Fibroblast of lung (primary cell): ENCODE data around the gene PTOV1. TPM values are rescaled to one million over a fixed set of nuclear protein-coding genes. Genes with fewer than 3 reads are reported as not detected.

Source experiments
- DNase-seq, 2 donors: peaks; one replicate each; pipeline versions ENCODE4 v3.0.0 to v3.0.0-alpha.2; 2010; ENCODE audit warnings: low read depth in 2 of 2
- H2AFZ ChIP-seq: 2 replicates; pipeline ENCODE4 v1.5.1; 2012; ENCODE audit warnings: low read length, control low read depth, inconsistent platforms
- H3K27ac ChIP-seq: 2 replicates; pipeline ENCODE4 v1.5.1; 2011; ENCODE audit warnings: low read length, control low read depth; ENCODE audit not compliant: insufficient read depth
- H3K27me3 ChIP-seq: 2 replicates; pipeline ENCODE4 v1.5.1; 2011; ENCODE audit warnings: mild to moderate bottlenecking, low read length; ENCODE audit not compliant: control insufficient read depth, insufficient read depth
- H3K36me3 ChIP-seq: 2 replicates; pipeline ENCODE4 v1.5.1; 2011; ENCODE audit warnings: low read length; ENCODE audit not compliant: control insufficient read depth, insufficient read depth
- H3K4me1 ChIP-seq: 2 replicates; pipeline ENCODE4 v1.5.1; 2011; ENCODE audit warnings: low read length; ENCODE audit not compliant: control insufficient read depth, insufficient read depth; ENCODE audit errors: extremely low read depth
- H3K4me2 ChIP-seq: 2 replicates; pipeline ENCODE4 v1.5.1; 2011; ENCODE audit warnings: low read length, control low read depth; ENCODE audit not compliant: insufficient read depth; ENCODE audit errors: extremely low read depth
- H3K4me3 ChIP-seq, 4 experiments: fragments of 200-600 bp in 1 of 4; sonication (generic) in 1 of 4; replicated peaks in 1 of 4; 2 replicates each; pipeline ENCODE4 v1.5.1; 2011 to 2016; ENCODE audit warnings: low read length in 4 of 4, low read depth in 3 of 4, mild to moderate bottlenecking in 3 of 4, control low read depth in 2 of 4, inconsistent platforms in 1 of 4, mixed read lengths in 1 of 4; ENCODE audit not compliant: insufficient read depth in 1 of 4; ENCODE audit errors: control extremely low read depth in 1 of 4
- H3K79me2 ChIP-seq: 2 replicates; pipeline ENCODE4 v1.5.1; 2012; ENCODE audit warnings: mild to moderate bottlenecking, low read length, inconsistent platforms; ENCODE audit not compliant: control insufficient read depth, insufficient read depth
- H3K9ac ChIP-seq: 2 replicates; pipeline ENCODE4 v1.5.1; 2011; ENCODE audit warnings: mild to moderate bottlenecking, low read length, control low read depth; ENCODE audit not compliant: insufficient read depth
- H3K9me3 ChIP-seq: 2 replicates; pipeline ENCODE4 v1.5.1; 2012; ENCODE audit warnings: low read depth, low read length; ENCODE audit not compliant: control insufficient read depth, insufficient read depth
- H4K20me1 ChIP-seq: 2 replicates; pipeline ENCODE4 v1.5.1; 2011; ENCODE audit warnings: low read length; ENCODE audit not compliant: control insufficient read depth, insufficient read depth; ENCODE audit errors: extremely low read depth
- EZH2 ChIP-seq: IDR thresholded peaks from 2 replicates; pipeline ENCODE4 v1.5.1; 2012; ENCODE audit warnings: low read length, control low read depth, mild to moderate bottlenecking; ENCODE audit errors: missing control alignments
- polyA plus RNA-seq, 2 donors: library from polyadenylated mRNA; depleted of rRNA in 1 of 2; stranded (reverse) in 1 of 2; unstranded in 1 of 2; fragments of >200 nt; gene quantifications; 2 replicates each; pipeline ENCODE4 v1.2.1, GENCODE V29; 2011 to 2012; ENCODE audit warnings: missing spikeins in 1 of 2
- total RNA-seq: library from RNA; depleted of rRNA; stranded (reverse); fragments of >200 nt; gene quantifications from 2 replicates; pipeline ENCODE4 v1.2.1, GENCODE V29; 2014
- TF ChIP-seq, protein P1 (sequence below), 2 donors: IDR thresholded peaks in 1 of 2; conservative IDR thresholded peaks in 1 of 2; 1 replicate in 1 of 2; 2 replicates in 1 of 2; pipeline ENCODE4 v1.5.1; 2011 to 2012; ENCODE audit warnings: low read length in 2 of 2, control low read depth in 1 of 2, inconsistent platforms in 1 of 2, low read depth in 1 of 2, mild to moderate bottlenecking in 1 of 2

The PTOV1 gene
- total and polyA plus RNA-seq, 2 donors (not counting 1 experiment from before 2014, with no cell fraction given), result 41.1 to 56.0 TPM

DNA sequence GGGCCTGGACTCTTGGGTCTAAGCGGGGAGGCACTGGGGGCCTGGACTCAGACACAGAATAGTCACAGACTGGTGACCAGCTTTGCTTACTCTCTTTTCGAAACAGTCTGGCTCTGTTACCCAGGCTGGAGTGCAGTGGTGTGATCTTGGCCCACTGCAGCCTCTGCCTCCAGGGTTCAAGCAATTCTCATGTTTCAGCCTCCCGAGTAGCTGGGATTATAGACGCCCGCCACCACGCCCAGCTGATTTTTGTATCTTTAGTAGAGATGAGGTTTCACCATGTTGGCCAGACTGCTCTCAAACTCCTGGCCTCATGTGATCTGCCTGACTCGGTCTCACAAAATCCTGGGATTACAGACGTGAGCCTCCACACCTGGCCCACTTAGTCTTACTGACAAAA, 21.8 kb upstream of the PTOV1 start:
- H3K4me2 ChIP-seq, result no peak overlapping the region
- H3K4me3 ChIP-seq, result no peak overlapping the region
- no peaks in the 10 kb centered on the region for H3K27me3 ChIP-seq
- DNase-seq, result no peak
- no peak overlapping the region for H2AFZ ChIP-seq
- H3K79me2 ChIP-seq, result no peaks in the 10 kb centered on the region
- H3K36me3 ChIP-seq, result peaks cover 13% of the 10 kb centered on the region
- no peaks in the 10 kb centered on the region for H3K9me3 ChIP-seq
- H3K4me1 ChIP-seq, result no peaks in the 10 kb centered on the region
- H3K9ac ChIP-seq, result no peak overlapping the region
- H4K20me1 ChIP-seq, result no peaks in the 10 kb centered on the region
- H3K27ac ChIP-seq, result no peak overlapping the region
- TF ChIP-seq, protein P1, sequence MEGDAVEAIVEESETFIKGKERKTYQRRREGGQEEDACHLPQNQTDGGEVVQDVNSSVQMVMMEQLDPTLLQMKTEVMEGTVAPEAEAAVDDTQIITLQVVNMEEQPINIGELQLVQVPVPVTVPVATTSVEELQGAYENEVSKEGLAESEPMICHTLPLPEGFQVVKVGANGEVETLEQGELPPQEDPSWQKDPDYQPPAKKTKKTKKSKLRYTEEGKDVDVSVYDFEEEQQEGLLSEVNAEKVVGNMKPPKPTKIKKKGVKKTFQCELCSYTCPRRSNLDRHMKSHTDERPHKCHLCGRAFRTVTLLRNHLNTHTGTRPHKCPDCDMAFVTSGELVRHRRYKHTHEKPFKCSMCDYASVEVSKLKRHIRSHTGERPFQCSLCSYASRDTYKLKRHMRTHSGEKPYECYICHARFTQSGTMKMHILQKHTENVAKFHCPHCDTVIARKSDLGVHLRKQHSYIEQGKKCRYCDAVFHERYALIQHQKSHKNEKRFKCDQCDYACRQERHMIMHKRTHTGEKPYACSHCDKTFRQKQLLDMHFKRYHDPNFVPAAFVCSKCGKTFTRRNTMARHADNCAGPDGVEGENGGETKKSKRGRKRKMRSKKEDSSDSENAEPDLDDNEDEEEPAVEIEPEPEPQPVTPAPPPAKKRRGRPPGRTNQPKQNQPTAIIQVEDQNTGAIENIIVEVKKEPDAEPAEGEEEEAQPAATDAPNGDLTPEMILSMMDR (conservative IDR thresholded peaks at IDR 0.05 in 1 of 2, IDR thresholded peaks at IDR 0.05 in 1 of 2; ENCODE audit: low read depth in 1 of 2, low read length in 2 of 2), result no peak
- TF ChIP-seq EZH2, result no peak

DNA sequence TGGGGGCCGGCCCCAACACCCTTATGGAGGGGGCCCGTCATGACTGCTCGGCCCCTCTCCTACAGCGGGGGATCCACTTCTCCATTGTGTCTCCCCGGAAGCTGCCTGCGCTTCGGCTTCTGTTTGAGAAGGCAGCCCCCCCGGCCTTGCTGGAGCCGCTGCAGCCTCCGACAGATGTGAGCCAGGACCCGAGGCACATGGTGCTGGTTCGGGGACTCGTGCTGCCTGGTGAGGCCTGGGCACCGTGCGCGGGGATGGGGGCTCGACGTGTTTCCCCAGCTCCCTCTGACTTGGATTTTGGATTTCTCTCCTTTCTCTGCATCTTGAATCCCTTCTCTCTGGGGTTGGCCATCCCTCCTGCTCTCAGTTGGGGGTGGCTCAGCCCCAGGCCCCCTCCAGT, 21.2 kb upstream of the PTOV1 start:
- Histone ChIP-seq H3K4me3 (no peak overlapping the region), H2AFZ (no peak overlapping the region), H3K36me3 (peaks cover 18% of the 10 kb centered on the region), H3K27ac (no peak overlapping the region), H3K9me3 (no peaks in the 10 kb centered on the region), H4K20me1 (no peaks in the 10 kb centered on the region), H3K4me2 (no peak overlapping the region), H3K9ac (no peak overlapping the region), H3K79me2 (no peaks in the 10 kb centered on the region), H3K4me1 (no peaks in the 10 kb centered on the region), H3K27me3 (no peaks in the 10 kb centered on the region)
- TF ChIP-seq, protein P1 (conservative IDR thresholded peaks at IDR 0.05 in 1 of 2, IDR thresholded peaks at IDR 0.05 in 1 of 2; ENCODE audit: low read depth in 1 of 2, low read length in 2 of 2), result no peak
- no peak for TF ChIP-seq EZH2
- DNase-seq, result no peak

DNA sequence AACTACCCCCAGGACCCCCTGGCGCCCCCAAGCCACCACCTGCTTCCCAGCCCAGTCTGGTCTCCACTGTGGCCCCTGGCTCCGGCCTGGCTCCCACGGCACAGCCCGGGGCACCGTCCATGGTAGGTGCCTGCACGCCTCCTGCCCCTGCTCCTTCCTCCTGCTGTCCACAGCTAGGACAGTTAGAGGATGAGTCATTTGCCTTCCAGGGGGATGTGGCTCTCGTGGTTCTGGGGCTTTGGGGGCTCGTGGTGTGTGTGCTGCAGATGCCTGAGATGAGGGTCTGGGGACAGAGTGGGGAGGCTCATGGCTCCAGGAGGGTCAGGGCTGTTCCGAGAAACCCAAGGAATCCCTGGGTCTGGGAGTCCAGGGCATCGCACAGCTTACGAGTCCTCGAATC, 20.2 kb upstream of the PTOV1 start:
- Histone ChIP-seq H3K4me3 (no peak overlapping the region), H3K4me1 (no peaks in the 10 kb centered on the region), H3K79me2 (no peaks in the 10 kb centered on the region), H2AFZ (no peak overlapping the region), H3K36me3 (peaks cover 18% of the 10 kb centered on the region), H3K4me2 (no peak overlapping the region), H3K27me3 (no peaks in the 10 kb centered on the region), H4K20me1 (no peaks in the 10 kb centered on the region), H3K9ac (no peak overlapping the region), H3K9me3 (no peaks in the 10 kb centered on the region), H3K27ac (no peak overlapping the region)
- no peak for DNase-seq
- TF ChIP-seq, protein P1 (conservative IDR thresholded peaks at IDR 0.05 in 1 of 2, IDR thresholded peaks at IDR 0.05 in 1 of 2; ENCODE audit: low read depth in 1 of 2, low read length in 2 of 2), result no peak
- TF ChIP-seq EZH2, result no peak
